Measurements from ENCODE around the gene ADRA2B.

Gene ADRA2B

DNA sequence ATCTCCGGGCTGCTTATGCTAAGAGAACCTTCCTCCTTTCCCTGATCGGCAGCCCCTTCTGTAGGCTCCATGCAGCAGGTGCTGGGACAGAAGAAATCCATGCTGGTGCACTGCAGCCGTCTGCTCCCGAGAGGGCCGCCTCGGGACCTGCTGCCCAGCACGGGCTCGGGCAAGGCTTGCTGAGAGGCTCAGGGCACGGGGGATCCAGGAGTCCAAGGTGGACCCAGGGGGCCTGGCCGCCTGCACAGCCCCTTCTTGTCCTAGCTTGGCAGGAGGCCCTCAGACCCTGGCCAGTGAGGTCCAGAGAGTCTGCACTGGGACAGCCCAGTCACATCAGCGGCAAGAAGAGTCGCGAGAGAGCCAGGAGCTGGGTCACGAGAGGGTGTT lies 42.2 kb upstream of the ADRA2B start:
- DNase-seq (ENCODE audit: low read depth in 2 of 2): no peak
- H3K4me3 ChIP-seq (replicated peaks in 1 of 2; ENCODE audit: low read depth in 2 of 2, low read length in 2 of 2): no peak overlapping the region
- no peak for TF ChIP-seq CTCF (IDR thresholded peaks at IDR 0.05; ENCODE audit: low read depth, low read length)

DNA sequence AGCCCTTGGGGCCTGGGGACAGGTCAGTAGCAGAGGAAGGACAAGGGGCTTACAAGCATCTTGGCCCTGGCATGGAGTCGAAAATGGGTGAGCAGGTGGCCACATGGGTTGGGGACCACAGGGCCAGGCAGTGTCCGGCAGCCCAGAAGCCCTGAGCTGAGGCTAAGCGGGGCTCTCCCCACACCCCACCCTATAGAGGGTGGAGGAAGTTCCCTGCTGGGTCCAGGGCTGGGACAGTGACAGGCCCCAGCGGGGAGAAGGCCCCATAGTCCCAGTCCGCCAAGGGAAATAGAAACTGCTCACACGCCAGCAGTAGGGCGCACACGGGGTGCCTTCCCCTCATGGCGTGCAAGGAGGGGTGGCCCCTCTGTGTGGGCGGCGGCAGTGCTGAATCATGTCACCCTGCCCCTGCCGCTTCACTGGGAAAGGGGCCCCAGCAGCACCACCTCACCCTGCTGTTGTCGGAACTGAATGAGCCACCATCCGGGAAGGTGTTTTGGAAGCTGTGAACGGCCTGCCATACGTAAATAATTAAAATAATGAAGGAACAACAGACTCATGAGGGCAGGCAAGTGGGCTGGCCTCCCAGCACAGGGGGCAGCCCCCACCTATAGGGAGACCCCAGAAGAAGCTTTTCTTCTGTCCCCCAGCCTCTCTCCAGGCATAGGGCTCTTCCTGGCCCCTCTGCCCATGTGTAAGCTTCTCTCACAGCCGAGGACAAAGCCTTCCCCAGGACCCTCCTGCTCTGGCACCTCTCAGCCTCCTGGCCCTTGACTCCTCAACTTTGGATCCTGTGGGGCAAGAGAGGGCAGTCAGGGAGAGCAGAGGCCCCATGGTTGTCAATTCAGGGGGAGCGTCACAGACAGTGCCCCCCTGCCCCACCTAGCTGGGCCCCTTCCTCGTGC lies 41.5 kb upstream of the ADRA2B start:
- no peak for DNase-seq (ENCODE audit: low read depth in 2 of 2)
- no peak overlapping the region for H3K4me3 ChIP-seq (replicated peaks in 1 of 2; ENCODE audit: low read depth in 2 of 2, low read length in 2 of 2)
- TF ChIP-seq CTCF (IDR thresholded peaks at IDR 0.05; ENCODE audit: low read depth, low read length): no peak

- H3K4me3 ChIP-seq (replicated peaks in 1 of 2; ENCODE audit: low read depth in 2 of 2, low read length in 2 of 2): no peak overlapping the region
- TF ChIP-seq CTCF (IDR thresholded peaks at IDR 0.05; ENCODE audit: low read depth, low read length): no peak
- no peak for DNase-seq (ENCODE audit: low read depth in 2 of 2)
Observed at GRCh38 chr2:96156926-96157648, 40.7 kb upstream of the ADRA2B start.

DNA sequence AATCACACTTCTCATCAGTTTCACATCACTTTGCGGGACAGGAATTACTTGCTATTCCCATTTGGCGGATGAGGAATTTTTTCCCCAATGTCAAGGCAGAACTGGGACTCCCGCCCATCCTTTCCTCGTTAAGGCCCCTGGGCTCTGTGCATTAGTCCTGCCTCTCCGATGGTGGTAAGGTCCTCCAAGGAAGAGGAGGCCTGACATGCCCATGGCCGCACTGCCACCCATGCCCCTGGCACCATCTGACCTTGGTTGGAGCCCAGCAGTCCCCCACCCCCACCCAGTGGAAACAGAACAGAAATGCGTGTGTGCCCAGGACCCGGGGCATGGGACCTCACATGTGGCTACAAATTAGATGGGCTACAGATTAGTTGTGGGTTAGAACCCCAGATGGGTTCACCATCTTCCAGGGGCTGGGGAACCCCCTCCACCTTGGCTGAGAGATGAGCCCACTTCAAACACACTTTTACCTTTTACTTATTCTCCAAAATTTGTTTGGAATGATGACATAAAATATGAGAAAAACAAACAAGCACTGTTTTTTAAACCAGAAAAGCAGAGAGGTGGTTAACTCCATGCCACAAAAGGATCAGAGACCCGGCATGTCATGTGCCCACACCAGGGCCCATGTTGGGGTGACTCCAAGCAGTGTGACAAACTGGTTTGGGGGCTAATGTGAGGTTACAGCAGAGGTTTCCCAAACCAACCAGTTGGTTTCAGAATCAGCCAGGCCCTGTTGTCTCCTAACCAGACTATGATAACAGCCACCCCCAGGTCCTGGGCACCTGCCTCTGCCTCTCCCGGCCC lies 39.8 kb upstream of the ADRA2B start:
- TF ChIP-seq CTCF (IDR thresholded peaks at IDR 0.05; ENCODE audit: low read depth, low read length): no peak
- DNase-seq (ENCODE audit: low read depth in 2 of 2): no peak
- H3K4me3 ChIP-seq (replicated peaks in 1 of 2; ENCODE audit: low read depth in 2 of 2, low read length in 2 of 2): no peak overlapping the region

GRCh38 chr2:96154506-96155380 lies 38.4 kb upstream of the ADRA2B start:
- DNase-seq (ENCODE audit: low read depth in 2 of 2): no peak
- no peak overlapping the region for H3K4me3 ChIP-seq (replicated peaks in 1 of 2; ENCODE audit: low read depth in 2 of 2, low read length in 2 of 2)
- TF ChIP-seq CTCF (IDR thresholded peaks at IDR 0.05; ENCODE audit: low read depth, low read length): no peak

- TF ChIP-seq CTCF (IDR thresholded peaks at IDR 0.05; ENCODE audit: low read depth, low read length): no peak
- H3K4me3 ChIP-seq (replicated peaks in 1 of 2; ENCODE audit: low read depth in 2 of 2, low read length in 2 of 2): no peak overlapping the region
- DNase-seq (ENCODE audit: low read depth in 2 of 2): no peak
Observed at GRCh38 chr2:96153991-96154431, 37.6 kb upstream of the ADRA2B start.

Measured in cardiac fibroblast (primary cell).